ENCODE measurements around the gene L3MBTL2.
"Not testable (repeated sequence)": the region's sequence is repeated elsewhere in the genome, so short reads cannot be mapped to it uniquely, and the experiment has no call there.

Gene L3MBTL2

DNA sequence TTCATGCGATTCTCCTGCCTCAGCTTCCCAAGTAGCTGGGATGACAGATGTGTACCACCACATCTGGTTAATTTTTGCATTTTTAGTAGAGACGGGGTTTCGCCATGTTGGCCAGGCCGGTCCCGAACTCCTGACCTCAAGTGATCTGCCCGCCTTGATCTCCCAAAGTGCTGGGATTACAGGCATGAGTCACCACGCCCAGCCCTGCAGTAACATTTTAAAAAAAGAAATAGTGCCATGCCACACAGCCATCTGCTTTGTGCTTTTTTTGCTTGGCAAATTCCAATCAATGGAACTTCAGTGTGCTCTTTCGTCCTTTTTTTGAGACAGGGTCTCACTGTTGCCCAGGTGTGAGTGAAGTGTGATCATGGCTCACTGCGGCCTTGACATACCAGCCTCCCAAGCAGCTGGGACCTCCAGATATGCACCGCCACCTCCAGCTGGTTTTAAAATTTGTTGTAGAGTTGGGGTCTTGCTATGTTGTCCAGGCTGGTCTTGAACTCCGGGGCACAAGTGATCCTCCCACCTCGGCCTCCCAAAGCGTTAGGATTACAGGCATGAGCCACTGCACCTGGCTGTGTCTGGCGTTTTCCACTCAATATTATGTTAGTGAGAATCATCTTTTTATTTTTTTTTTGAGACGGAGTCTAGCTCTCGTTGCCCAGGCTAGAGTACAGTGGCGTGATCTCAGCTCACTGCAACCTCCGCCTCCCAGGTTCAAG is 37.4 kb downstream of the L3MBTL2 start:
- DNase-seq, result no peak

GRCh38 chr22:41243361-41243760 is 38.2 kb downstream of the L3MBTL2 start:
- no peak for DNase-seq

GRCh38 chr22:41245917-41246499 is 40.9 kb downstream of the L3MBTL2 start:
- no peak for DNase-seq

DNA sequence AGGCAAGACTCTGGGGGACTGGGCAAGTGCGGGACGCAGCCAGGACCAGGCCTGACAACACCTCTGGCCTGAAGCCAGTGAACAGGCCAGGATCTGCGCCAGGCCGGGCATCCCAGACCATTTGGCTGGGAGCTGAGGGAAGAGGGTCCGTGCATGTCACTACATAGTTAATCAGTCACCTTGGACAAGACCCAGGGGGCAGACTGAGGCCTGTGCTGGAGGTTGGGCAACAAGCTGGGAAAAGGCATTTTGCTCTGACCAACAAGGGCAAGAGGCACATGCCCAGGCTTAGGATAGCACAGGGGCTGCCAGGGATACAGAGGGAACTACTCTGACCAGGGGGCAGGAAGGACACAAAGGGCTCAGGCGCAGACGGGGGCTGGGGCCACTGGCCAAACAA is 42.6 kb downstream of the L3MBTL2 start:
- DNase-seq, result no peak

GRCh38 chr22:41248314-41248713 is 43.2 kb downstream of the L3MBTL2 start:
- DNase-seq, result no peak

GRCh38 chr22:41248758-41249157 is 43.6 kb downstream of the L3MBTL2 start:
- DNase-seq, result no peak

- DNase-seq, result no peak
These were observed 44.3 kb downstream of the L3MBTL2 start for GRCh38 chr22:41249442-41249841.

- no peak for DNase-seq
These were observed 45.0 kb downstream of the L3MBTL2 start for GRCh38 chr22:41250127-41250526.

GRCh38 chr22:41252365-41252764 is 47.3 kb downstream of the L3MBTL2 start:
- DNase-seq, result no peak

- DNase-seq, result no peak
These were observed 49.1 kb downstream of the L3MBTL2 start for GRCh38 chr22:41254230-41254629.

DNA sequence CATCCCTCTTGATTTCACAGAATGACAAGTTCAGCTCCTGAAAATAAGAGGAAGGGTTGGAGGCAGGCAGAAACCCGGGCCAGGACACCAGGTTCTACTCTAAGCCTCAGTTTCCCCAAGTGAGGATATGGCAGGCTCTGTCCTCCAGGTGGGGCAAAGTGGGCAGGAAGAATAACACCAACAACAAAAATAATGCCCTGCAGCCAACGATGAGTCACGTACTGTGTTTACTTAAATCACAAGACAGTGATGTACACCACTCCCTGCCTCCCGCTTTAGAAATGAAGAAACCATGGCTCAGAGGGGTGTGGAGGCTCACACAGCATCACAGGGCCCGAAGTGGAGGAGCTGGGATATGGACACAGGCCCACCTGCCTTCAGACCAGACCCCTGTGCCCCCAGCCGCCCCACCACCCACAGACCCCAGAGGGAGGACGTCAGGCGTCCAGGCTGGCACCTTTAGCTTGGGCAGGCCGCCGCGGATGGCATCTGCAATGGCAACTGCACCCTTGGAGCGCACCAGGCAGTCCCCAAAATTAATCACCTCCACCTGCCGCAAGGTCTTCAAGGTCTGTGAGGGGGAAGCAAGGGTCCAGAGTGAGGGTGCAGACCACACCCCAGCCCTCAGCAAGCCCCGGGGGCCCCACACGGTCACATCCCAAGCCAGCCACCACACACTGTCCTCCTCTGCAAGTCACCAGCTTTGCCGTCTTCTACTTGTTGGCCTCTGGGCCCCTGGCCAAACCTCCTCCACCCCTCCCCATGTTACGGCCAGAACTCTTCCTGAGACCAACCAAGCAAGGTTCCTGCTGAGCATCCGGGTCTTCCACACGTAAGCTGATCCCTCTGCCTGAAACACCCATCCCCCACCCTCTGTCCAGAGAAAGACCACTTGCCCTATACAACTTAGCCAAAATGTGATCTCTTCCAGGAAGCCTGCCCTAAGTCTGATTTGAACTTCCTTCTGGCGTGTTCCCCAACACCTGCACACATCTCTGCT is 51.4 kb downstream of the L3MBTL2 start:
- no peak for DNase-seq

GRCh38 chr22:41257696-41258095 is 52.6 kb downstream of the L3MBTL2 start:
- DNase-seq, result no peak

- DNase-seq, result not testable (repeated sequence)
These were observed 54.6 kb downstream of the L3MBTL2 start for GRCh38 chr22:41259756-41260155.

DNA sequence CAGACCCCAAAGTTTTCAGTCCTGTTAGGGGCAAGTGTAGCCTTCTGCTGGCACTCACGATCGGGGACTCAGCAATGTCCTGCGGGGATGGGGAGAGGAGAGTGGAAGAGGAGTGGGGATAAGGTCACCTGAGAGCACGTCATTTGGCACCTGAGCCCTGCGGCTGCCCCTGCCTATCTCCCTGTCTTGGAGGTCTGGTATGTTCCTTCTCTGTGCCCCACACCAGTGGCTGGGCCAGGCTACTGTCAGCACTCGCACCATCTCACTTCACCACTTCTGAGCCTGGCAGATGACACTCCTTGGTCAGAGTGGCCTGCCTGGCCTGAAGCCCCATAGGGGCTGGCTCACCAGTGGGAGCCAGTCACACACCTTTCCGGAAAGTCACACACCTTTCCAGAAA is 55.8 kb downstream of the L3MBTL2 start:
- no peak for DNase-seq

- no peak for DNase-seq
These were observed 56.6 kb downstream of the L3MBTL2 start for GRCh38 chr22:41261541-41262249.

- DNase-seq, result no peak
These were observed 57.2 kb downstream of the L3MBTL2 start for GRCh38 chr22:41262250-41262765.

- no peak for DNase-seq
These were observed 58.6 kb downstream of the L3MBTL2 start for GRCh38 chr22:41263704-41264103.

GRCh38 chr22:41264408-41264941 is 59.4 kb downstream of the L3MBTL2 start:
- DNase-seq, result no peak

DNA sequence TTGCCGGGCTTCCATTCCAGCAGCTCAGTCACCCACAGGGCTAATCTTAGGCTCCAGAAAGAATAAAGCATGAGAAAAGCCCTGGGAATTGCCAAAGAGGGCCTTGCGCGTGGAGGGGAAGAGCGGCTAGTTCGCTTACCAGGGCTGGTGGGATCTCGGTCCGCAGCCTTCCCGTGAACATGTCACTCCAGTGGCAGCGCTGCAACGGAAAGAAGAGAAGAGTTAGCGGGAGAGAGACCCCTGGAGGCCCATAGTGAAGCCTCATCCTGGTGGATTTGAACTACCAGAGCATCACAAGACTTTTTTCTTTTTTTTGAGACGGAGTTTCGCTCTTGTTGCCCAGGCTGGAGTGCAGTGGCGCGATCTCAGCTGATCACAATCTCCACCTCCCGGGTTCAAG is 62.8 kb downstream of the L3MBTL2 start:
- DNase-seq, result no peak

GRCh38 chr22:41271787-41272186 is 66.7 kb downstream of the L3MBTL2 start:
- no peak for DNase-seq

DNA sequence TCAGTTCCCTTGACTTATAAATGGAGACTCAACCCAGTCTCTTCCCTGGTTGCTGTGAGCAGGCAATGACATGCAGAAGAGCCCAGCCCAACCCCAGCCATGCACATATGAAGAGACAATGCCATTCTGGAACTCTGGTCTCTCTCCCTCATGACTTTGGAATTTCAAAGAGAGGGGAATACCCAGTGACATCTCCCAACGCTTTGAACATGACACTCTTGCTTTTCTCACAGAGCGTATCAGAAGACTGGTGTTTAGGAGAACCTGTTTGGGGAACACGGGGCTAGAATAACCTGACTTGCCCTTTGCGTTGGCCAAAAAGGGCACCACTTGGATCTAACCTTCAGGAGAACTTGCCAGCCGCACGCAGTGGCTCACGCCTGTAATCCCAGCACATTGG is 68.0 kb downstream of the L3MBTL2 start:
- no peak for DNase-seq

- DNase-seq, result no peak
These were observed 69.7 kb downstream of the L3MBTL2 start for GRCh38 chr22:41274856-41275255.
